ENCODE data around the gene RTL1. TPM values are rescaled to one million over a fixed set of nuclear protein-coding genes. Genes with fewer than 3 reads are reported as not detected.

Gene RTL1
- total and polyA plus RNA-seq, 2 donors (not counting 3 experiments of a cell fraction or from before 2014, with no cell fraction given), result not detected

DNA sequence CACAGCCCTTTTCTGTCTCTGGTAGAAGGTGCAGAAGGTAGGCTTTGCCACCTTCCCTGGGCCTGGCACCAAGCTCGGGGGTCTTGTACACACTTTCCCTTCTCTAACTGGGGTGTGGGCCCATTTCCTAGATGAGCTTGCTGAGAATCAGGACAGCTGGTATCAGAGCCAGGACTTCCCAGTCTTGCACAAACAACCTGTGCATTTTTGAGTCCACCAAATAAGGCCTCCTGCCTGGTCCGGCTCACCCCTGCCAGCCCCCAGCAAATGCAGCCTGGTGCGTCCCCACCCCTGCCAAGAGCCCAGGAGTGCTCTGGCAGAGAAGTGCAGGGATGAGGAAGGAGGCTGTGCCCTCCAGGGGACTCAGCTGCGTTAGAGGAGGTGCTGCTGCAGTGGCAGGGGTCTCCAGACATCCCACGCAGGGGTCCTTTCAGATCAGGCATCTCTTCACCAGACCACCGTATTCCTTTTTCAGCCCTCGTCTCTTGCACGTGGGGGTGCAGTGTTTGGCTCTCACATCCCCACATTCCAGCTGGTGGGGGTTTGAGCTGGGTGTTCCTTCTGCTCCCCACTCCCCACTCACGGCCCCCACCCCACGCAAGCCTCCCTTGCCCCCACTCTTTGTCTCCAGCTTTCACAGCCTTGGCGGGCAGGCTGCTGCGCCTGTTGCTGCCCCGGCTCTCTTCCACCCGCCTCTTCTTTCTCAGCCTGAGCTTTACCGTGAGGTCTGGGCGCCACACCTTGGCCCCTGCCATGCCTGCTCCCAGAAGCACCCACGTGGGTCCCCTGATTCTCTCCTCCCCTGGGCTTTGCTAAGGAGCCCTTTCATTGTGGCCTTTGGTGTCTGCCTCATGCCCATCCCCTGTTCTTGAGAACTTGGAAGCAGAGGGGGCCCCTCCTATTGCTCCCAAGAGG is 45.3 kb downstream of the RTL1 start:
- BruUV-seq (replicated peaks), result no TSS peak
- Histone ChIP-seq H3K79me2 (ENCODE audit: control insufficient read depth, insufficient read depth, low read length) (peaks cover 2% of the 10 kb centered on the region), H3K27ac (ENCODE audit: insufficient read depth, low read depth, low read length) (no peak overlapping the region), H3K27me3 (ENCODE audit: control insufficient read depth in 2 of 2, insufficient read depth in 2 of 2, low read length in 2 of 2) (no peaks in the 10 kb centered on the region), H4K20me1 (replicated peaks; ENCODE audit: control insufficient read depth, extremely low read depth, insufficient read depth, low read length) (no peaks in the 10 kb centered on the region), H3K9ac (replicated peaks; ENCODE audit: extremely low read depth, insufficient read depth, low read length) (no peak overlapping the region), H3K36me3 (ENCODE audit: control insufficient read depth in 2 of 2, extremely low read depth in 1 of 2, insufficient read depth in 2 of 2, low read length in 2 of 2) (peaks cover 0 to 12% of the 10 kb centered on the region in 2 experiments), H3K4me2 (ENCODE audit: insufficient read depth, low read length) (no peak overlapping the region), H3K4me3 (replicated peaks in 1 of 3; ENCODE audit: insufficient read depth in 1 of 3, low read depth in 1 of 3, low read length in 3 of 3) (no peak overlapping the region), H3K9me1 (replicated peaks; ENCODE audit: control insufficient read depth, extremely low read depth, insufficient read depth, low read length) (no peaks in the 10 kb centered on the region), H3K4me1 (ENCODE audit: control insufficient read depth, extremely low read depth, insufficient read depth, low read length) (no peaks in the 10 kb centered on the region), H2AFZ (ENCODE audit: low read depth, low read length) (no peak overlapping the region), H3K9me3 (replicated peaks; ENCODE audit: control insufficient read depth, insufficient read depth, low read length) (no peaks in the 10 kb centered on the region)
- POLR2A ChIA-PET, result no interaction called here
- FAIRE-seq (no peak), DNase-seq (ENCODE audit: low read depth, low spot score) (no peak)
- TF ChIP-seq GATA2 (IDR thresholded peaks at IDR 0.05; ENCODE audit: insufficient read depth, insufficient read length, low read depth, low read length) (no peak), POLR2AphosphoS5 (IDR thresholded peaks at IDR 0.05; ENCODE audit: insufficient read depth, low read depth, low read length) (no peak), POLR2A (IDR thresholded peaks at IDR 0.05; ENCODE audit: low read depth, low read length) (no peak), MYC (IDR thresholded peaks at IDR 0.05; ENCODE audit: low read depth, low read length) (no peak), JUN (IDR thresholded peaks at IDR 0.05; ENCODE audit: borderline replicate concordance, insufficient read depth, insufficient read length, low read depth) (no peak)
- TF ChIP-seq, protein P1, sequence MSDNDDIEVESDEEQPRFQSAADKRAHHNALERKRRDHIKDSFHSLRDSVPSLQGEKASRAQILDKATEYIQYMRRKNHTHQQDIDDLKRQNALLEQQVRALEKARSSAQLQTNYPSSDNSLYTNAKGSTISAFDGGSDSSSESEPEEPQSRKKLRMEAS (IDR thresholded peaks at IDR 0.05; ENCODE audit: insufficient read depth, insufficient read length), result no peak
- TF ChIP-seq, protein P2, sequence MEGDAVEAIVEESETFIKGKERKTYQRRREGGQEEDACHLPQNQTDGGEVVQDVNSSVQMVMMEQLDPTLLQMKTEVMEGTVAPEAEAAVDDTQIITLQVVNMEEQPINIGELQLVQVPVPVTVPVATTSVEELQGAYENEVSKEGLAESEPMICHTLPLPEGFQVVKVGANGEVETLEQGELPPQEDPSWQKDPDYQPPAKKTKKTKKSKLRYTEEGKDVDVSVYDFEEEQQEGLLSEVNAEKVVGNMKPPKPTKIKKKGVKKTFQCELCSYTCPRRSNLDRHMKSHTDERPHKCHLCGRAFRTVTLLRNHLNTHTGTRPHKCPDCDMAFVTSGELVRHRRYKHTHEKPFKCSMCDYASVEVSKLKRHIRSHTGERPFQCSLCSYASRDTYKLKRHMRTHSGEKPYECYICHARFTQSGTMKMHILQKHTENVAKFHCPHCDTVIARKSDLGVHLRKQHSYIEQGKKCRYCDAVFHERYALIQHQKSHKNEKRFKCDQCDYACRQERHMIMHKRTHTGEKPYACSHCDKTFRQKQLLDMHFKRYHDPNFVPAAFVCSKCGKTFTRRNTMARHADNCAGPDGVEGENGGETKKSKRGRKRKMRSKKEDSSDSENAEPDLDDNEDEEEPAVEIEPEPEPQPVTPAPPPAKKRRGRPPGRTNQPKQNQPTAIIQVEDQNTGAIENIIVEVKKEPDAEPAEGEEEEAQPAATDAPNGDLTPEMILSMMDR (IDR thresholded peaks at IDR 0.05; ENCODE audit: extremely low read depth in 1 of 2, insufficient read depth in 1 of 2, low read depth in 1 of 2, low read length in 2 of 2), result no peak
- dilution Hi-C loops (cut with MboI; ENCODE audit: extremely low pct_ligation_motif_present, low sequenced_read_pairs) (no loop called here), intact Hi-C loops (cut with micrococcal nuclease) (no loop called here)
- CTCF ChIA-PET, result no interaction called here

All from endothelial cell of umbilical vein (primary cell).